ENCODE measurements around the gene ERP44. TPM values are rescaled to one million over a fixed set of nuclear protein-coding genes. Genes with fewer than 3 reads are reported as not detected.
"Not testable (repeated sequence)": the region's sequence is repeated elsewhere in the genome, so short reads cannot be mapped to it uniquely, and the experiment has no call there.

ERP44 gene
- total RNA-seq, 1 donor from 2014 or later = 18.0 TPM

GRCh38 chr9:100082782-100083181 is 16.0 kb downstream of the ERP44 start:
- no peaks in the 10 kb centered on the region for H3K27me3 Mint-ChIP-seq (ENCODE audit: insufficient read depth, low read depth)

GRCh38 chr9:100076256-100076655 is 22.5 kb downstream of the ERP44 start:
- H3K4me3 ChIP-seq; H3K9ac ChIP-seq; H3K4me1 ChIP-seq; H3K27ac Mint-ChIP-seq; H3K27me3 ChIP-seq; H3K9me3 Mint-ChIP-seq; H3K9me3 ChIP-seq (ENCODE audit: low read depth); H2AFZ ChIP-seq (replicated peaks); H3F3A ChIP-seq (ENCODE audit: low read depth); H4K20me1 ChIP-seq (ENCODE audit: low read depth); H3K4me1 Mint-ChIP-seq; H3K4me3 Mint-ChIP-seq; H3K36me3 ChIP-seq; DNase-seq (ENCODE audit: low spot score); H3K27me3 Mint-ChIP-seq (ENCODE audit: insufficient read depth, low read depth); H3K4me2 ChIP-seq; H3K27ac ChIP-seq: not testable (repeated sequence)
- peaks cover 11% of the 10 kb centered on the region for H3K36me3 Mint-ChIP-seq
- peaks cover 19% of the 10 kb centered on the region for H3K79me2 ChIP-seq (ENCODE audit: low read depth)

More at GRCh38 chr9:100082782-100083181, 16.0 kb downstream of the ERP44 start:
- Histone ChIP-seq H3K4me2 (no peak overlapping the region), H3K79me2 (ENCODE audit: low read depth) (peaks cover 67% of the 10 kb centered on the region), H3K9me3 (ENCODE audit: low read depth) (no peaks in the 10 kb centered on the region), H3F3A (ENCODE audit: low read depth) (no peaks in the 10 kb centered on the region), H3K4me3 (no peak overlapping the region), H3K4me1 (peaks cover 4% of the 10 kb centered on the region), H3K27ac (no peak overlapping the region), H4K20me1 (ENCODE audit: low read depth) (peaks cover 9% of the 10 kb centered on the region), H3K36me3 (no peaks in the 10 kb centered on the region), H3K9ac (no peak overlapping the region), H3K27me3 (no peaks in the 10 kb centered on the region), H2AFZ (replicated peaks) (no peak overlapping the region)
- H3K4me3 Mint-ChIP-seq = no peak overlapping the region
- DNase-seq (ENCODE audit: low spot score) = no peak
- peaks cover 3% of the 10 kb centered on the region for H3K4me1 Mint-ChIP-seq
- TF ChIP-seq EZH2 (IDR thresholded peaks at IDR 0.05) = no peak
- no peak for TF ChIP-seq CTCF (IDR thresholded peaks at IDR 0.05)
- no peak for TF ChIP-seq EZH2phosphoT487 (IDR thresholded peaks at IDR 0.05)
- no peaks in the 10 kb centered on the region for H3K9me3 Mint-ChIP-seq
- H3K36me3 Mint-ChIP-seq = peaks cover 4% of the 10 kb centered on the region
- H3K27ac Mint-ChIP-seq = no peak overlapping the region

- Mint-ChIP-seq H3K27ac (no peak overlapping the region), H3K4me3 (no peak overlapping the region), H3K9me3 (no peaks in the 10 kb centered on the region), H3K4me1 (no peaks in the 10 kb centered on the region), H3K27me3 (ENCODE audit: insufficient read depth, low read depth) (no peaks in the 10 kb centered on the region), H3K36me3 (peaks cover 11% of the 10 kb centered on the region)
- DNase-seq (ENCODE audit: low spot score) = no peak
- Histone ChIP-seq H2AFZ (replicated peaks) (no peak overlapping the region), H3K27me3 (no peaks in the 10 kb centered on the region), H3K4me3 (no peak overlapping the region), H3K9me3 (ENCODE audit: low read depth) (no peaks in the 10 kb centered on the region), H3K9ac (no peak overlapping the region), H4K20me1 (ENCODE audit: low read depth) (no peaks in the 10 kb centered on the region), H3K4me1 (no peaks in the 10 kb centered on the region), H3K36me3 (no peaks in the 10 kb centered on the region), H3K27ac (no peak overlapping the region), H3K4me2 (no peak overlapping the region), H3K79me2 (ENCODE audit: low read depth) (peaks cover 12% of the 10 kb centered on the region), H3F3A (ENCODE audit: low read depth) (no peaks in the 10 kb centered on the region)
- TF ChIP-seq EZH2phosphoT487 (IDR thresholded peaks at IDR 0.05) (no peak), EZH2 (IDR thresholded peaks at IDR 0.05) (no peak), CTCF (IDR thresholded peaks at IDR 0.05) (no peak)
Measured at GRCh38 chr9:100074989-100075388, 23.8 kb downstream of the ERP44 start.

- Histone ChIP-seq H3K27ac (no peak overlapping the region), H3K4me1 (no peaks in the 10 kb centered on the region), H2AFZ (replicated peaks) (no peak overlapping the region), H3K9ac (no peak overlapping the region), H3K79me2 (ENCODE audit: low read depth) (peaks cover 12% of the 10 kb centered on the region), H3K4me3 (no peak overlapping the region), H3K36me3 (no peaks in the 10 kb centered on the region), H4K20me1 (ENCODE audit: low read depth) (no peaks in the 10 kb centered on the region), H3F3A (ENCODE audit: low read depth) (no peaks in the 10 kb centered on the region), H3K9me3 (ENCODE audit: low read depth) (no peaks in the 10 kb centered on the region), H3K27me3 (no peaks in the 10 kb centered on the region), H3K4me2 (no peak overlapping the region)
- TF ChIP-seq EZH2phosphoT487 (IDR thresholded peaks at IDR 0.05) (no peak), EZH2 (IDR thresholded peaks at IDR 0.05) (no peak), CTCF (IDR thresholded peaks at IDR 0.05) (no peak)
- Mint-ChIP-seq H3K9me3 (peaks cover 3% of the 10 kb centered on the region), H3K27ac (no peak overlapping the region), H3K36me3 (peaks cover 12% of the 10 kb centered on the region), H3K4me1 (no peaks in the 10 kb centered on the region), H3K4me3 (no peak overlapping the region), H3K27me3 (ENCODE audit: insufficient read depth, low read depth) (no peaks in the 10 kb centered on the region)
- DNase-seq (ENCODE audit: low spot score) = no peak
Measured at GRCh38 chr9:100074093-100074492, 24.7 kb downstream of the ERP44 start.
